Measurements from ENCODE around the gene P2RY12. TPM values are rescaled to one million over a fixed set of nuclear protein-coding genes. Genes with fewer than 3 reads are reported as not detected.

The P2RY12 gene
- polyA plus RNA-seq, 4 donors = 0.54 to 2.2 (median 0.75) TPM; not detected in 1

GRCh38 chr3:151296226-151296625 lies 88.3 kb downstream of the P2RY12 start:
- FAIRE-seq = no peak
- H3K4me3 ChIP-seq (ENCODE audit: low read depth in 1 of 3, low read length in 3 of 3) = no peak overlapping the region
- WGBS, 3 donors = 74 to 98% (median 93%) methylated on average over 3 of the region's 3 CpGs
- no peaks in the 10 kb centered on the region for H3K27me3 ChIP-seq (ENCODE audit: control insufficient read depth in 3 of 3, insufficient read depth in 3 of 3, low read length in 3 of 3)
- H3K9me3 ChIP-seq (ENCODE audit: control insufficient read depth in 2 of 2, insufficient read depth in 1 of 2, low read depth in 1 of 2, low read length in 1 of 2) = no peaks in the 10 kb centered on the region
- no peaks in the 10 kb centered on the region for H3K4me1 ChIP-seq (ENCODE audit: control insufficient read depth in 3 of 3, insufficient read depth in 2 of 3, low read depth in 1 of 3, low read length in 2 of 3)
- H3K36me3 ChIP-seq (ENCODE audit: control insufficient read depth in 3 of 3, insufficient read depth in 2 of 3, low read depth in 1 of 3, low read length in 3 of 3) = no peaks in the 10 kb centered on the region
- DNase-seq = no peak
- no peak overlapping the region for H3K27ac ChIP-seq (ENCODE audit: low read depth in 1 of 3, low read length in 2 of 3)

GRCh38 chr3:151293127-151293526 lies 91.4 kb downstream of the P2RY12 start:
- 46 to 67% (median 56%) methylated on average over 6 of the region's 6 CpGs for WGBS, 3 donors
- no peak for DNase-seq

GRCh38 chr3:151290673-151291072 lies 93.9 kb downstream of the P2RY12 start:
- WGBS, 3 donors = 58 to 72% (median 60%) methylated on average over 3 of the region's 3 CpGs
- no peaks in the 10 kb centered on the region for H3K9me3 ChIP-seq (ENCODE audit: control insufficient read depth in 2 of 2, insufficient read depth in 1 of 2, low read depth in 1 of 2, low read length in 1 of 2)
- no peak for FAIRE-seq

More at GRCh38 chr3:151293127-151293526, 91.4 kb downstream of the P2RY12 start:
- Histone ChIP-seq H3K4me1 (ENCODE audit: control insufficient read depth in 3 of 3, insufficient read depth in 2 of 3, low read depth in 1 of 3, low read length in 2 of 3) (no peaks in the 10 kb centered on the region), H3K9me3 (ENCODE audit: control insufficient read depth in 2 of 2, insufficient read depth in 1 of 2, low read depth in 1 of 2, low read length in 1 of 2) (no peaks in the 10 kb centered on the region), H3K27ac (ENCODE audit: low read depth in 1 of 3, low read length in 2 of 3) (no peak overlapping the region), H3K36me3 (ENCODE audit: control insufficient read depth in 3 of 3, insufficient read depth in 2 of 3, low read depth in 1 of 3, low read length in 3 of 3) (no peaks in the 10 kb centered on the region), H3K27me3 (ENCODE audit: control insufficient read depth in 3 of 3, insufficient read depth in 3 of 3, low read length in 3 of 3) (no peaks in the 10 kb centered on the region), H3K4me3 (ENCODE audit: low read depth in 1 of 3, low read length in 3 of 3) (no peak overlapping the region)
- no peak for FAIRE-seq

GRCh38 chr3:151289445-151289844 lies 95.1 kb downstream of the P2RY12 start:
- no peaks in the 10 kb centered on the region for H3K9me3 ChIP-seq (ENCODE audit: control insufficient read depth in 2 of 2, insufficient read depth in 1 of 2, low read depth in 1 of 2, low read length in 1 of 2)
- H3K4me3 ChIP-seq (ENCODE audit: low read depth in 1 of 3, low read length in 3 of 3) = no peak overlapping the region
- FAIRE-seq (no peak), DNase-seq (no peak)
- H3K27me3 ChIP-seq (ENCODE audit: control insufficient read depth in 3 of 3, insufficient read depth in 3 of 3, low read length in 3 of 3) = no peaks in the 10 kb centered on the region
- H3K36me3 ChIP-seq (ENCODE audit: control insufficient read depth in 3 of 3, insufficient read depth in 2 of 3, low read depth in 1 of 3, low read length in 3 of 3) = no peaks in the 10 kb centered on the region
- WGBS, 3 donors = 41 to 52% (median 47%) methylated on average over 3 of the region's 3 CpGs
- H3K4me1 ChIP-seq (ENCODE audit: control insufficient read depth in 3 of 3, insufficient read depth in 2 of 3, low read depth in 1 of 3, low read length in 2 of 3) = no peaks in the 10 kb centered on the region
- no peak overlapping the region for H3K27ac ChIP-seq (ENCODE audit: low read depth in 1 of 3, low read length in 2 of 3)

More at GRCh38 chr3:151290673-151291072, 93.9 kb downstream of the P2RY12 start:
- H3K27ac ChIP-seq (ENCODE audit: low read depth in 1 of 3, low read length in 2 of 3) = no peak overlapping the region
- H3K4me1 ChIP-seq (ENCODE audit: control insufficient read depth in 3 of 3, insufficient read depth in 2 of 3, low read depth in 1 of 3, low read length in 2 of 3) = no peaks in the 10 kb centered on the region
- H3K36me3 ChIP-seq (ENCODE audit: control insufficient read depth in 3 of 3, insufficient read depth in 2 of 3, low read depth in 1 of 3, low read length in 3 of 3) = no peaks in the 10 kb centered on the region
- H3K4me3 ChIP-seq (ENCODE audit: low read depth in 1 of 3, low read length in 3 of 3) = no peak overlapping the region
- DNase-seq = no peak
- no peaks in the 10 kb centered on the region for H3K27me3 ChIP-seq (ENCODE audit: control insufficient read depth in 3 of 3, insufficient read depth in 3 of 3, low read length in 3 of 3)

Other genes with a start within 250 kb of the P2RY12 start
- gene GPR171, start 181.5 kb downstream of the P2RY12 start, polyA plus RNA-seq = 1 to 10 TPM; 1.6 to 3.5 (median 2.2) TPM
- 1 to 10 TPM in 3 of 4 donors, not detected in 1; 1.1 to 5.5 (median 1.3) TPM for gene P2RY14, start 106.2 kb downstream of the P2RY12 start, polyA plus RNA-seq
- not detected for gene GPR87, start 67.9 kb downstream of the P2RY12 start, polyA plus RNA-seq
- 1 to 10 TPM in 2 of 4 donors, under 1 TPM in 1, not detected in 1; 0.63 to 4.8 (median 1.9) TPM for gene P2RY13, start 55.2 kb downstream of the P2RY12 start, polyA plus RNA-seq
- 1 to 10 TPM in 2 of 4 donors, not detected in 2; 1.3 to 2.6 TPM for gene IGSF10, start 76.3 kb upstream of the P2RY12 start, polyA plus RNA-seq

All from small intestine (tissue), 7 donors.